ENCODE measurements around the gene LATS2.

Gene LATS2

DNA sequence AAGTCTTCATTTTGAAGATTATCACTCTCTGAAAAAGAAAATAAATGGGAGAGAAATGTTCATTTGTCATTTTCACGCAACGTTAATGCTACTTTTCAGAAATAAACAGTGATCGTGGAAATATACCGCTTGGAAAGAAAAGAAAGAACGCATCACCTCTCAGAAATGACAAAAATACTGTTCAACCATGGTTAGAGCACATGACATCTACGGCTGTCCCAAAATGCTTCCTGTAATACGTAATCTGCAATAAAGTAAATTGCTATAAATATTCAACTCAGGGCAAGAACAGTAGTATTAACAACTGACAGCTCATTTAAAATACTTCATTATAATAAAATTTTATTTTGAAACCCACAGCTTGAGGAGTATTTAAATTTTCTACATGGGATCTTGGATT, 15.2 kb downstream of the LATS2 start:
- DNase-seq = no peak

DNA sequence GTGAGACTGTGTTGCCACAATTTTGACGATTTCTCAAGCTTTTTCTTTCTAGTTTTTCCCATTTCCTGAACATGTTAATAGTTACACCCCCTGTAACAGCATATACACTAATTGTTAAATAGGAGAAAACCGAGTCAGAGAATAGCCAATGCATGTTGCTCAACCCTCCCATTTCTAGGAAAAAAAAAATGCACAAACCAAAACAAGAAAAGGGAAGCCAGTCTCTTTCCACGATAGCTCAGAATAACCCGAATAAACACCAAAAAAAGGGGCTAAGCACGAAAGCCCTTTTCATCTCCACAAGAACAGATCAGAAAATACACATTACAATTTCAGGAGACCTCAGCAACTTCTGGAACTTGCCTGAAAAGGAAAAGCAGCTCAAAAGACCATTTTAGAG, 16.3 kb downstream of the LATS2 start:
- DNase-seq = no peak

DNA sequence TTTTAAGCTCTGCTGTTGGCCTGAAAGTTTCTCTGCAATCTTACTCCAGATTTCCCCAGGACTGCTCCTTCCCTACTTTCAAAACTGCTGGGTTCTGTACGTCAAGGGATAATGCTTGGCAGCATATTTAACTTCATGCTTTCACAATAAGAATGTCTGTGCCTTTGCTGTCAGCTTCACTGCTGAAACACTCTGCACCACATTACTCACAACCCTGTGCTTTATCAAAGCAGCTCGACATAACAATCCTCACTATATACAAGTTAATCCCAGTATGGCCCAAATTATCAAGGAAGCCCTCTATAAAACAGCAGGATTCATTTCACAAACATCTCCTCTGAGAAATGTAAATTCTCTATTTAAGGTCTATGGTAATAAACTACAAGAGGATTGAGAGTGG, 17.5 kb downstream of the LATS2 start:
- DNase-seq = no peak

DNA sequence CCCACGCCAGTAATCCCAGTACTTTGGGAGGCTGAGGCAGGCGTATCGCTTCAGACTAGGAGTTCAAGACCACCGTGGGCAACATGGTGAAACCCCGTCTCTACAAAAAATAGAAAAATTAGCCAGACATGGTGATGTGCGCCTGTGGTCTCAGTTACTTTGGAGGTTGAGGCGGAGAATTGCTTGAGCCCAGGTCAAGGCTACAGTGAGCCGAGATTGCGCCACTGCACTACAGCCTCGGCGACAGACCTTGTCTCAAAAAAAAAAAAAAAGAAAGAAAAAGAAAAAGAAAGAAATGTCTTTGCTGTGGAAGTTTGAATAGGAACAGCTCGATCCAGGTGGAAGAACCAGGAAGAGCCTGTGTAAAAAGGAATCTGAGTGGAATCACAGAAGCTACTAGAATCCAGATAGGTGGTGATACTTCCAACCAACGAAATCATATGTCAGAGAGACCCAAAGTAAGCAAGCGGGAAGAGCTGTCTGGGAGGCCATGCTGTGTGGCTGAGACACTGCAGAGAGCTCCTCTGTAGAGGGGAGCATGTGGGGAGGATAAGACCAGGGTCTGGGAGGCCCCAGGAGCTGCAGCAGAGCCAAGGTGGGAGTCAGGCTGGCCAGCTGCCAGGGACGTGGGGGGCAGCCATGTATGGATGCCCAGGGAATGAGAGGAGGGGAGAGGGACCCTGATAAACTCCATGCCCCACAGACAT, 21.1 kb downstream of the LATS2 start:
- DNase-seq = no peak

- no peak for DNase-seq
Measured at GRCh38 chr13:21039097-21039800, 22.1 kb downstream of the LATS2 start.

- DNase-seq = no peak
Measured at GRCh38 chr13:21037656-21038055, 23.7 kb downstream of the LATS2 start.

- DNase-seq = no peak
Measured at GRCh38 chr13:21035498-21035897, 25.9 kb downstream of the LATS2 start.

DNA sequence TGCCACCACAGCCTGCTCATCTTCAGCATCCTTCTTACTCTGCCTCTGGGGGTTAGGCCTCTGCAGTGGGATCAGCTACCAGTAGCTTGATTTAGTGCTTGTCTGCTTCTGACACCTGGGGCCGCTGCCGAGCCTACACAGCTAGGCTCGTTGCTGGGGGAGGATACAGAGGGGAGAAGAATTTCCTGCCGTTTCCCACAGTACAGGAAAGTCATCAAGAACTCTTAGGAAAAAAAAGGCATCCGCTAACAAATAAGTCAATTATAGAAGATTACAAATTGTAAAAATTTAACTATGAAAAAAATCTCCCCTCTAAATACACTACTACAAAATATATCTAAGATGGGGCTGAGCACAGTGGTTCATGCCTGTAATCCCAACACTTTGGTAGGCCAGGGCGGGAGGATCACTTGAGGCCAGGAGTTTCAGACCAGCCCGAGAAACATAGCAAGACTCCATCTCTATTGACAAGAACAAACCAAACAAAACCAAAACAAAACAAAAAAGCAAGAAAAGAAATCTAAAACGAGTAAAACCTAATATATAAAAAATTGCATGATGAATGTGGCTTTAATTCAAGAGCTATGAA, 26.7 kb downstream of the LATS2 start:
- no peak for DNase-seq

GRCh38 chr13:21033856-21034602, 27.4 kb downstream of the LATS2 start:
- DNase-seq = no peak

DNA sequence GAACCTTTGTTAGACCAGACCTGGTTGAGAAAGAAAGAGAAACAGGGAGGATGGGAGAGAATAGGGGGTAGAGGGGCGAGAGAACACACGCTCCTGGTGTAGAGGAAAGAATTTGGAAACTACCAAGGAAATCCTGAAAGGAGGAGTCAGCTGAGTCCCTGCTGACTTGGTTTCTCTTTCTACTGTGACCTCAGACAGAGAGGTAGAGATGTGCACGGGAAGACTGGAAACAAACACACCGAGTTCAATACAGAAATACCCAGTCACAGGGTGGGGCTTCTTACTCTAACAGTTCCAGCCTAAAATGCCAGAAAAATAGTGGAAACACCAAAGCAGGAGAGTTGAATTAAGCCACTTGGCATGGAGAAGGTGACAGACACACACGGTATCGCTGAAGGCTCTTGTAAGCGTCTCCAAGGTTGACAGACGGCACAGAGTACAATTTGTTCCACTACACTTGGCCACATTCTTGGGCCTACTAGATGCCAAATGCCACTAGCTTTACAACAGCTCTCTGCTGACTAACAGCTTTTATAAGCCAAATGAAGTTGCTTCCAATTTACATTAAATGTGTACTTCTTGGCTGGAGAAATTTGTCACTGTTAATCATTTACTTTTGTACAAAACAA, 28.1 kb downstream of the LATS2 start:
- no peak for DNase-seq

GRCh38 chr13:21032656-21033055, 28.7 kb downstream of the LATS2 start:
- no peak for DNase-seq

DNA sequence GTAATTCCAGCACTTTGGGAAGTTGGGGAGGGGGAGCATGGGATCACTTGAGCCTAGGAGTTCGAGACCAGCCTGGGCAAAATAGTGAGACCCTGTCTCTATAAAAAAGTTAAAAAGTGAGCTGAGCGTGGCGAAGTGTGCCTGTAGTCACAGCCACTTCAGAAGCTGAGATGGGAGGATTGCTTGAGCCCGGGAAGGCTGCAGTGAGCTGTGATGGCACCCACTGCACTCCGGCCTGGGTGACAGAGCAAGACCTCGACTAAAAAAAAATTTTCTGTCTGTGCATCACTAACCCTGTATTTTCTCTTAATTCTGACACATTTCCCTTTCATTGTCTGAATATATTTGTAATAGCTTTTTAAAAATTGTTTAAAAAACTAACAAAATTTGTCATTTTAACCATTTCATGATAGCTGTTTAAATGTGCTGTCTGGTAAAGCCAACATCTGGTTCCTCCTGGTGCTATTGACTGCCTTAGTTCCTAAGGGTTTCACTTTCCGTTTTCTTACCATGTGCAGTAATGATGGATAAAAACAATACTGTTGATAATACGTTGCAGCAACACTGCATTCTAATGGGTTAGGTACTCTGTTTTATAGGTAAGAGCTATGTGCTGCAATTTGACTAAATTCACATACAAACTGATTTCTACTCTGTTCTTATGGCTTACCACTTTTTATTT, 29.7 kb downstream of the LATS2 start:
- DNase-seq = no peak

GRCh38 chr13:21025539-21025938, 35.8 kb downstream of the LATS2 start:
- no peak for DNase-seq

- no peak for DNase-seq
Measured at GRCh38 chr13:21022056-21022979, 39.1 kb downstream of the LATS2 start.

DNA sequence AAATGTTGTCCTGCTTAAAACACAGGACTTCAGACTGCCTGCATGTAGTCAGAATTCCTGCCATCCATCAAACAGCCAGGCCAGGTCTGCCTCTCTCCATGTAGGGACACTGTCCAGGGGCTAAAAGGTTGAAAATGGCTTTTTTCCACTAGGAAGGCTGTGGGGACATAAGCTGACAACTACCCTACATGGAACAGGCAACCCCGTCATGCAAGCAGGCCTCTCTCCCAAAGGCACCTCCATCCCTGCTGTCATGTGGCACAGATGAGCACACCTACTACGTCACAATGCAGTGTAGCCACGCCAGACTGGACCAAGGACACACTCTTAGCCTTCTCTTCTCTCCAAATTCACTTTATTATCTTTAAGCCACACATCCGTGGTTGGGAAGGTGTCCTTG, 40.8 kb downstream of the LATS2 start:
- no peak for DNase-seq

DNA sequence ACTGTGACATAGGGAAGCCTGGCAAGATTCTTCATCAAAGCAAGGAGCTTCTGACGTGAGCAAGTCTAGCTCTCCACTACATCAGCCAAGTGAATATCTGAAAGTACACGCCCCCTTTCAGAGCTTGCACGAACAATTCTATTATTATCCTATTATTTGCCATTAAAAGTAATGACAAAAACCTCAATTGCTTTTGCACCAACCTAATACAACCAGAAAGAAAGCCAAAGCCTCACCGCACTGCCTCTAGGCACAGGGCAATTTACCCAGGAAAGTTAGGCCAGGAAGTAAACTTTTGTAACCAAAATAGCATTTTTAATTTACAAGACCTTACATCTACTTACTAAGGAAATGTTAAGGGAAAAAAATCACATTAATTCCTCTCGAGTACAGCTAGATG, 41.2 kb downstream of the LATS2 start:
- no peak for DNase-seq

- DNase-seq = no peak
Measured at GRCh38 chr13:21018220-21018619, 43.2 kb downstream of the LATS2 start.

GRCh38 chr13:21016487-21016886, 44.9 kb downstream of the LATS2 start:
- DNase-seq = no peak

DNA sequence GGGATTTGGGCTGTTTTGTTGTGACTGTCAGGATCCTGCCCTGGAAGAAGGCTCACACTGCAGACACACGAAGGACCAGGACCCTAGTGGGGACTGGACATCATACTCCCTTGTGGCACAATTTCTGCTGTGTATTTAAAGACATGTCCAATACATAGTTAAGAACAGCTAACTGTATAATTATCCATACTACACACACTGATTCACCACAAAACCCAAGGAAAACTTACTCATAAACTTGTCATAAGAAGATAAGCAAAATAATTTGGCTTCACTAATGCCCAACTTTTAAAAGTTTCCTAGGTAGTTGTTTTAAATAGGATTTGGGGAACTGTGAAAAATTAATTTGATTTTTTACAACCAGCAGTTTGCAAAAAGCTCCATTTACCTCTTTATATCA, 46.1 kb downstream of the LATS2 start:
- DNase-seq = no peak

- DNase-seq = no peak
Measured at GRCh38 chr13:21014502-21015170, 46.8 kb downstream of the LATS2 start.

DNA sequence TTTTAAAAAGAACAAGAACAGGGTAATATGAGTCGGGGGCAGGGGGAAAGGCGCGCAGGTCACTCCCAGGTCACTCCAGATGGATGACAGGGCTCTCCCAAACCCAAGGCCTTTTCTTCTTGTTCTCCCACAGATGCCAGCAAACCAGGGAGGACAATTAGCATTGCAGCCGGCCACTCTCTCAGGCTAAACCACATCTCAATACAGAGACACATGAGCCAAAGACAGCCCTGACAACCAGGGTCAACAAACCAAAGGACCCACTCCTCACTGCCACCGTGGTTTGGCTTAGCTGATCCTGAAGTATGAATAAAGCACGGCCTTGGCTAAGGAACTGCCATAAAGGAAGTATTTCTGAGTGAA, 47.3 kb downstream of the LATS2 start:
- no peak for DNase-seq

Data from activated effector memory CD4-positive, alpha-beta T cell treated with anti-CD3 and anti-CD28 coated beads, Interleukin-2, amount 50 U/mL, for 16 hours (primary cell).